SK-N-MC (cell line): ENCODE results near the gene CEP83.

Experiments used
- EZH2 ChIP-seq: fragments of 200-600 bp; sonication (generic); IDR thresholded peaks from one replicate; pipeline ENCODE4 v1.6.1; 2017; ENCODE audit warnings: antibody characterized with exemption
- POLR2AphosphoS5 ChIP-seq: IDR thresholded peaks from 2 replicates; pipeline ENCODE4 v1.6.1; 2012; ENCODE audit warnings: mild to moderate bottlenecking, low read depth, low read length, borderline replicate concordance

GRCh38 chr12:94435511-94435927, 24.1 kb downstream of the CEP83 start:
- TF ChIP-seq EZH2: no peak
- TF ChIP-seq POLR2AphosphoS5: no peak
